Smooth muscle cell (in vitro differentiated cells): ENCODE data around the gene TP63. TPM values are rescaled to one million over a fixed set of nuclear protein-coding genes. Genes with fewer than 3 reads are reported as not detected.

Experiments used
- DNase-seq: peaks from one replicate; lab custom pipeline; 2025; ENCODE audit not compliant: unreplicated experiment; lab: John Stamatoyannopoulos, UW
- H2AFZ ChIP-seq: fragments of 200-600 bp; sonication (generic); 2 replicates; pipeline ENCODE4 v1.6.0; 2016; ENCODE audit warnings: antibody characterized with exemption, low read depth, mild to moderate bottlenecking
- H3F3A ChIP-seq: fragments of 200-600 bp; sonication (generic); 2 replicates; pipeline ENCODE4 v1.6.0; 2017; ENCODE audit warnings: antibody characterized with exemption, low read depth
- H3K27ac ChIP-seq: fragments of 200-600 bp; sonication (generic); 2 replicates; pipeline ENCODE4 v1.5.1; 2016; ENCODE audit warnings: low read depth, mild to moderate bottlenecking
- H3K27me3 ChIP-seq: fragments of 200-600 bp; sonication (generic); 2 replicates; pipeline ENCODE4 v1.6.1; 2016; ENCODE audit warnings: low read depth, mild to moderate bottlenecking
- H3K36me3 ChIP-seq: fragments of 200-600 bp; sonication (generic); 2 replicates; pipeline ENCODE4 v1.5.1; 2016; ENCODE audit warnings: low read depth
- H3K4me1 ChIP-seq: fragments of 200-600 bp; sonication (generic); 2 replicates; pipeline ENCODE4 v1.5.1; 2016; ENCODE audit warnings: low read depth
- H3K4me2 ChIP-seq: fragments of 200-600 bp; sonication (generic); 2 replicates; pipeline ENCODE4 v1.6.0; 2016; ENCODE audit warnings: mild to moderate bottlenecking
- H3K4me3 ChIP-seq: fragments of 200-600 bp; sonication (generic); 2 replicates; pipeline ENCODE4 v1.5.1; 2016; ENCODE audit warnings: mild to moderate bottlenecking
- H3K79me2 ChIP-seq: fragments of 200-600 bp; sonication (generic); 2 replicates; pipeline ENCODE4 v1.6.0; 2016; ENCODE audit warnings: low read depth, mild to moderate bottlenecking
- H3K9ac ChIP-seq: fragments of 200-600 bp; sonication (generic); 2 replicates; pipeline ENCODE4 v1.6.0; 2016; ENCODE audit warnings: low read depth
- H3K9me3 ChIP-seq: fragments of 200-600 bp; sonication (generic); replicated peaks from 2 replicates; pipeline ENCODE4 v1.5.1; 2016; ENCODE audit warnings: low read depth
- H4K20me1 ChIP-seq: fragments of 200-600 bp; sonication (generic); 2 replicates; pipeline ENCODE4 v1.6.0; 2016; ENCODE audit warnings: low read depth
- CTCF ChIP-seq: fragments of 200-600 bp; sonication (generic); IDR thresholded peaks from 2 replicates; pipeline ENCODE4 v1.5.1; 2017; ENCODE audit warnings: borderline replicate concordance, mild to moderate bottlenecking, antibody characterized with exemption; ENCODE audit not compliant: insufficient read depth, poor library complexity, severe bottlenecking
- WGBS: methylation state at CpG from one replicate; pipeline ENCODE4 v1.1.7; 2016; ENCODE audit warnings: low lambda C conversion rate; 5-methylcytosine and 5-hydroxymethylcytosine counted together
- polyA plus RNA-seq: library from polyadenylated mRNA; unstranded; fragments of >200 nt; fragmentation: Nextera tagmentation; extraction: Ambion mirVana; gene quantifications from 2 replicates; pipeline ENCODE4 v1.2.1, GENCODE V29; 2016
- total RNA-seq: library from RNA; depleted of rRNA; stranded (reverse); fragments of >200 nt; gene quantifications from 2 replicates; pipeline ENCODE4 v1.2.3, GENCODE V29; 2014

The TP63 gene
- total and polyA plus RNA-seq, 2 experiments from 2014 or later: 1.9 to 27.1 TPM

GRCh38 chr3:189636048-189636447, 4.9 kb downstream of the TP63 start:
- Histone ChIP-seq H3K27me3 (no peaks in the 10 kb centered on the region), H3K36me3 (no peaks in the 10 kb centered on the region), H3K27ac (no peak overlapping the region), H4K20me1 (no peaks in the 10 kb centered on the region), H3K4me1 (no peaks in the 10 kb centered on the region), H3K9ac (no peak overlapping the region), H3F3A (no peaks in the 10 kb centered on the region), H3K79me2 (no peaks in the 10 kb centered on the region), H3K9me3 (no peaks in the 10 kb centered on the region), H3K4me2 (no peak overlapping the region), H3K4me3 (no peak overlapping the region), H2AFZ (no peak overlapping the region)
- WGBS: 88% methylated on average over 5 of the region's 5 CpGs
- DNase-seq: no peak
- TF ChIP-seq CTCF: no peak

DNA sequence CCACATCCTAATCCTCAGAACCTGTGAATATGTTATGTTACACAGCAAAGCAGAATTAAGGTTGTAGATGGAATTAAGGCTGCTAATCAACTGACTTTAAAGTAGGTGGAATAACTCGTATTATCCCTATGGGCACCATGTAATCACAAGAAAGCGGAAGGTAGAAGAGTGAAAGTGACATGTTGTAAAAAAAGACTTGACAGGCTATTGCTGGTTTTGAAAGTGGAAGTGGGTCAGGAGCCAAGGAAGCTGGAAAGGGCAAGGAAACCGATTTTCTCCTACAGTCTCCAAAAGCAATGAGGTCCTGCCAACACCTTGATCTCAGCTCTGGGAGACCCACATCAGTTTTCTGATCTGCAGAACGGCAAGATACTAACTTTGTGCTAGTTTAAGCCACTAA, 6.6 kb downstream of the TP63 start:
- Histone ChIP-seq H2AFZ (no peak overlapping the region), H3K27me3 (no peaks in the 10 kb centered on the region), H4K20me1 (no peaks in the 10 kb centered on the region), H3K4me1 (no peaks in the 10 kb centered on the region), H3K27ac (no peak overlapping the region), H3K9me3 (no peaks in the 10 kb centered on the region), H3K4me3 (no peak overlapping the region), H3F3A (no peaks in the 10 kb centered on the region), H3K4me2 (no peak overlapping the region), H3K79me2 (no peaks in the 10 kb centered on the region), H3K9ac (no peak overlapping the region), H3K36me3 (no peaks in the 10 kb centered on the region)
- WGBS: 97% methylated on average over 4 of the region's 4 CpGs
- DNase-seq: no peak
- TF ChIP-seq CTCF: no peak

DNA sequence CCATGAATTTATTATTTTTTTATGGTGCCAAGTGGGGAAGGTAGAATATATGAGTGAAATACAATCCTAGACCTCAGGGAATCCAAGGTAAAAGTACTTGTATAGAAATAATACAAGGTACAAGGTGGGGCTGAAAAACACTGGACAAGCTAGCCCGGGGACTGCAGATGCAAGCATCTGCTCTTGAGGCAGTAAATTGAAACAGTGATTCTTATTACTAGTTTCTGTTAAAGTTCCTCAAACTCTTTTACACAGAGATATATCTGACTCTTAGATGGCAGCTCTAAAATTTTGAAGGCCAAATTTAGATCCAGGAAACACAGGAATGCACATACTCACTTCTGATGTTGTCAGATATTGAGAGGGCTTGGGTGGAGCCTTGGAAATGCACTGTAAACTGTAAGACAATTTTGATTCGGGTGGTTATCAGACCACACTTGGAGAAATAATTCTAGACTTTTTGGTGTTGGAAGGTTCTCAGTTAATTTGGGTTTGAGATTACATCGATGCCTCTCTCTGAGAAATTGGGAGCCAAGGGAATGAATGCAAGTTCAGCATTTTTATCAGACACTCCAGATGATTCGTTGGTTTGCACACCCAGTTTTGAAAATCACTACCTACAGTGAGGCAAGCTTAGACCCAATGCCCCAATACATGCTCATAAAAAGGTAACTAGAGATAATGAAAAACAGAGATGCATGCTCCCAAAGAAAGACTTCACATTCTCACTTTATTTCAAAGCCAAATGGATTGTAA, 7.3 kb downstream of the TP63 start:
- H3K4me3 ChIP-seq: no peak overlapping the region
- H3K4me1 ChIP-seq: no peaks in the 10 kb centered on the region
- no peaks in the 10 kb centered on the region for H3K36me3 ChIP-seq
- no peak overlapping the region for H2AFZ ChIP-seq
- H3K79me2 ChIP-seq: no peaks in the 10 kb centered on the region
- 86% methylated on average over 4 of the region's 4 CpGs for WGBS
- H3K9me3 ChIP-seq: no peaks in the 10 kb centered on the region
- H3K4me2 ChIP-seq: no peak overlapping the region
- no peak for DNase-seq
- H4K20me1 ChIP-seq: no peaks in the 10 kb centered on the region
- H3K9ac ChIP-seq: no peak overlapping the region
- H3K27me3 ChIP-seq: no peaks in the 10 kb centered on the region
- no peak for TF ChIP-seq CTCF
- H3K27ac ChIP-seq: no peak overlapping the region
- no peaks in the 10 kb centered on the region for H3F3A ChIP-seq

- no peaks in the 10 kb centered on the region for H3K9me3 ChIP-seq
- no peaks in the 10 kb centered on the region for H3K79me2 ChIP-seq
- H3K4me1 ChIP-seq: no peaks in the 10 kb centered on the region
- no peak overlapping the region for H3K27ac ChIP-seq
- H3K27me3 ChIP-seq: no peaks in the 10 kb centered on the region
- H3K4me3 ChIP-seq: no peak overlapping the region
- H2AFZ ChIP-seq: no peak overlapping the region
- H3K36me3 ChIP-seq: no peaks in the 10 kb centered on the region
- H4K20me1 ChIP-seq: no peaks in the 10 kb centered on the region
- no peak for TF ChIP-seq CTCF
- H3K4me2 ChIP-seq: no peak overlapping the region
- no peak overlapping the region for H3K9ac ChIP-seq
- no peak for DNase-seq
- no peaks in the 10 kb centered on the region for H3F3A ChIP-seq
Observed at GRCh38 chr3:189641776-189642175, 10.6 kb downstream of the TP63 start.
